Measurements from ENCODE around the gene IPO4.

Gene IPO4

DNA sequence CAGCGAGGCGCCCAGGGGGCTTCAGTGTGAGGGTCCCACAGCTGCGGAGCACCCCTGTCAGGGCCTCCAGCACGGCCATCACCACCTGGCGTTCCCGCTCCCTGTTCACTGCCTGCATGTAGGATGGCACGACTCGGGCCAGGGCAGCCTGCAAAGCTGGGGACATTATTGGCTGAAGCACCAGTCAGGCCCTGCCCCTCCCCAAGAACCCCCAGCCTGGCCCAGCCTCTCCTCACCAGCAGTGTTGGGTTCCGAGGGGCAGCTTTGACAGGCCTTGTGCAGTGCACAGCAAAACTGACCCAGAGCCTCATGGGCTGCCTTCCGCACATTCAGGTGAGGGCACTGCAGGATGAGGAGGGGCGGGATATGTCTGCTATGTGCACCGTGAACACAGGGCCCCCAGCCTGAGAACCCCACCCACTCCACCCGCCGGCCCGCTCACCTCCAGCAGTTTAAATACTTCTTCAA lies 5.6 kb downstream of the IPO4 start:
- TF ChIP-seq, protein P1, sequence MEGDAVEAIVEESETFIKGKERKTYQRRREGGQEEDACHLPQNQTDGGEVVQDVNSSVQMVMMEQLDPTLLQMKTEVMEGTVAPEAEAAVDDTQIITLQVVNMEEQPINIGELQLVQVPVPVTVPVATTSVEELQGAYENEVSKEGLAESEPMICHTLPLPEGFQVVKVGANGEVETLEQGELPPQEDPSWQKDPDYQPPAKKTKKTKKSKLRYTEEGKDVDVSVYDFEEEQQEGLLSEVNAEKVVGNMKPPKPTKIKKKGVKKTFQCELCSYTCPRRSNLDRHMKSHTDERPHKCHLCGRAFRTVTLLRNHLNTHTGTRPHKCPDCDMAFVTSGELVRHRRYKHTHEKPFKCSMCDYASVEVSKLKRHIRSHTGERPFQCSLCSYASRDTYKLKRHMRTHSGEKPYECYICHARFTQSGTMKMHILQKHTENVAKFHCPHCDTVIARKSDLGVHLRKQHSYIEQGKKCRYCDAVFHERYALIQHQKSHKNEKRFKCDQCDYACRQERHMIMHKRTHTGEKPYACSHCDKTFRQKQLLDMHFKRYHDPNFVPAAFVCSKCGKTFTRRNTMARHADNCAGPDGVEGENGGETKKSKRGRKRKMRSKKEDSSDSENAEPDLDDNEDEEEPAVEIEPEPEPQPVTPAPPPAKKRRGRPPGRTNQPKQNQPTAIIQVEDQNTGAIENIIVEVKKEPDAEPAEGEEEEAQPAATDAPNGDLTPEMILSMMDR (IDR thresholded peaks at IDR 0.05; ENCODE audit: low read depth, low read length, missing control alignments), result no peak
- no peak for DNase-seq (ENCODE audit: low read depth)
- H3K4me3 ChIP-seq (ENCODE audit: low read depth, low read length), result no peak overlapping the region

DNA sequence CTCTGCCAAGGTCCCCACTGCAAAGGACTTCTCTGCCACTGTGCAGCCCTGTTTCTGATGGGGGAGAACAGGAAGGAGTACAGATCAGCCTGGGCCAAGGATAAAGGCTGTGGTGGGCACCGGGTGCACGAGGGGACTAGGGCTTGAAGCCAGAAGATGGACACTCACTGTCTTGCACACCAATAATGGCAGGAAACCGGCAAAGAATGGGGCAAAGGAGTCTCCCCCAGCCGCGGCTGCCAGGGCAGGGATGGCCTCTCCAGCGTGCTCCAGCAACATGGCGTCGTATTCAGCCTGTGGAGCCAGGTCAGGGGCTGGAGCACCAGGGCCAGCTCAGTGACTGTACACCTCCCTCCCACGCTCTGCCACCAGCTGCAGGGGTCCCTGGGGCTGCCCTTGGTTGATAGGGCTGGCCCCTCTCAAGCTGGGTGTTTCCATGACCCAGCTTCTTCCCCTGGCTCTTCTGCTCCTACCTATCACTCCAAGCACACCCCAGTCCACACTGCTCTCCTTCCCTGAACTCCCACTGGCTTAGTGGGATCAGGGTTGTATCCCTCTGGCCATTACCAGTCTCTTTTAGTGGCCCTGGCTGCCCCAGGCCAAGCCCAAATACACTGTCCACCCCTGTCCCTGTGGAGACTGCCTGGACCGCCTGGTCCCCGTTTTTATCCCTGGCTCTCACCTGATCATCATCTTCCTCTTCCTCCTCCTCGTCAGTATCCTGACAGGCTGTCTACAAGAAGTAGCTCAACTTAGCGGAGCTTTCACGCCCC lies 6.3 kb downstream of the IPO4 start:
- TF ChIP-seq, protein P1 (IDR thresholded peaks at IDR 0.05; ENCODE audit: low read depth, low read length, missing control alignments), result no peak
- no peak overlapping the region for H3K4me3 ChIP-seq (ENCODE audit: low read depth, low read length)
- no peak for DNase-seq (ENCODE audit: low read depth)

DNA sequence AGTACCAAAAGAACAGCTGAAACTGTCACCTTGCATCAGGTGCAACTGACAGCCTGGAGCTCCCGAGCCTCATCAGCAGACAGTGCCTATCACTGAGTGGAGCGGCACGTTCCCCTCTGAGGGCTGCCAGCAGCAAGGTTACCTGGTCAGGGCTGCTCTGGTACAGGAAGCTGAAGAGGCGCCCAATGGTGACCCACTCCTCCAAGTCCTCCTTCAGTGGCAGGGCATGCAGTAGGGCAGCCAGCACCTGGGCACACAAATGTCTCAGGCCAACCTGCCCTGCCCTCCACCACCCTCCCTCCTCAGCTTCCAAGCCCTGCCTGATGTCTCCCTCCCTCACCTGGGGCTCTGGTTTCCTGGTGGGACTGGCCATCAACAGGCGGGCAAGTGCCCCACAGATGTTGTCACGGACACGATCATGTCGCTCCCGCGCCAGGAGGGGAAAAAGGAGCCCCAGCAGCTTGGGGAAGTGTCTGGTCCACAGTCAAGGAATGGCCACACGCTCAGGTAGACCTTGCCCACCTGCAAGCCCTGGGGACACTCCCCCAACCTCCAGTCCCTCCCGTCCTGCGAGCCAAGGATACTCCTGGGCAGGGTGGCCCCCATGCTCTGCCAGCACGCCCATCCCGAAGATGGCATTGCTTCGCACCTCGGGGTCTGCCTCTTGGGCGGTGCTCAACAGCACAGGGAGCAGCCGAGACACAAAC lies 7.1 kb downstream of the IPO4 start:
- no peak overlapping the region for H3K4me3 ChIP-seq (ENCODE audit: low read depth, low read length)
- TF ChIP-seq, protein P1 (IDR thresholded peaks at IDR 0.05; ENCODE audit: low read depth, low read length, missing control alignments), result no peak
- DNase-seq (ENCODE audit: low read depth), result no peak

DNA sequence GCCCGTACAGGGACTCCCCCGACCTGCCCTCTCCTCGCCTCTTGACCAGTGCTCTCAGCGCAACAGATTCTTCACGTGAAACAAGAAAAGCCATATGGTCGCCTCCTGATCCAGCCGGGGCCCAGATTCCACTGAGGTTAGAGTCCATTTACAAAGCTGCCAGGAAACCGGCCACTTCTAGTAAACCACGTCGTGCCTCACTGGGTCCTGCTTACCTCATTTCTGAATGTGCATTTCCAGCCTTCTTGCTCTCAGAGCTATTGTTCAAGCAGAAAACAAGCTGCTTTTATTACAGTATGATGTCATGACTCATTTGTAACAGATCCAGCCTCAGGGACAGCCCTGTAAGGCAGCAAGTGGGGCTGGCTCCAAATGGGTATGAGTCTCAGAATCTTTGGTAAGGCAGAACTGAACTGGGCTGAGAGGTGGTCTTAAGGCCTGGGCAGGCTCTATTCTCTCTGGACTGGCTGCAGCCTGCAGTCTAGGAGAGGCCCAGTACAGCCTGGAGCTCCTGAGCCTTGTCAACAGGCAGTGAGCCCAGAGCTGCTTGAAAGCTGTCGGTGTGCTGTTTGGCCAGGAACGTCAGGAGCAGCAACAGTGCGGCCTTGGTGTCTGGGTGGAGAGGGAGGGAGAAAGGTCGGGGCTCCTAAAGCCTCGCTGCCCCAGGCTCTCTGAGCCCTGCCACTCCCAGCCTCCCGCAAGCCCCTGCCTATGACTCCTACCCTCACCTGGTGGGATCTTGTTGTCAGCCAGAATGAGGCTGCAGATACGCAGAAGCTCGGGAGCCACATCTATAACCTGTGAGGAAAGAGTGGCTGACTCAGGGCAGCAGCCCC lies 8.4 kb downstream of the IPO4 start:
- TF ChIP-seq, protein P1 (IDR thresholded peaks at IDR 0.05; ENCODE audit: low read depth, low read length, missing control alignments), result no peak
- no peak for DNase-seq (ENCODE audit: low read depth)
- H3K4me3 ChIP-seq (ENCODE audit: low read depth, low read length), result no peak overlapping the region

DNA sequence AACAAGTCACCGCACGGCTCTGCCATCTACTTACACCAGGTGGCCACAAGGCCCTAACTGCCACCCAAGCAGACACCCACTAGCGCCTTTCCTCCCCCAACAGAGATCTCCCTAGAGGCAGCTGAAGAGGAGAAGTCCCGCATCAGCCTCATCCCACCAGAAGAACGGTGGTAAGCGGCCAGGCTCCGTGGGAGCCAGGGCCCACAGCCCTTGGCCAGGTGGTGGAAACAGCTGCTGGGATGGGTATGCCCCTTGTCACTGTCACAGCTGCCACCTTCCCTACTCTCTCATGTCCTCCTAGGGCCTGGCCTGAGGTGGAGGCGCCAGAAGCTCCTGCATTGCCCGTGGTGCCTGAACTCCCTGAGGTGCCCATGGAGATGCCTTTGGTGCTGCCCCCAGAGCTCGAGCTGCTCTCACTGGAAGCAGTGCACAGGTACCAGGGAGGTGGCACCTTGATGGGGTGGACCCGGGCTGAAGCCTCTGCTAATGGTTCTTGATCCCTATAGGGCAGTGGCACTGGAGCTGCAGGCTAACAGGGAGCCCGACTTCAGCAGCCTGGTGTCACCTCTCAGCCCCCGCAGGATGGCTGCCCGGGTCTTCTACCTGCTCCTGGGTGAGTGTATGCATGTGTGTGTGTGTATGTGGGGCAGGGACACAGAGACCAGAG lies 9.2 kb downstream of the IPO4 start:
- no peak overlapping the region for H3K4me3 ChIP-seq (ENCODE audit: low read depth, low read length)
- TF ChIP-seq, protein P1 (IDR thresholded peaks at IDR 0.05; ENCODE audit: low read depth, low read length, missing control alignments), result no peak
- no peak for DNase-seq (ENCODE audit: low read depth)

DNA sequence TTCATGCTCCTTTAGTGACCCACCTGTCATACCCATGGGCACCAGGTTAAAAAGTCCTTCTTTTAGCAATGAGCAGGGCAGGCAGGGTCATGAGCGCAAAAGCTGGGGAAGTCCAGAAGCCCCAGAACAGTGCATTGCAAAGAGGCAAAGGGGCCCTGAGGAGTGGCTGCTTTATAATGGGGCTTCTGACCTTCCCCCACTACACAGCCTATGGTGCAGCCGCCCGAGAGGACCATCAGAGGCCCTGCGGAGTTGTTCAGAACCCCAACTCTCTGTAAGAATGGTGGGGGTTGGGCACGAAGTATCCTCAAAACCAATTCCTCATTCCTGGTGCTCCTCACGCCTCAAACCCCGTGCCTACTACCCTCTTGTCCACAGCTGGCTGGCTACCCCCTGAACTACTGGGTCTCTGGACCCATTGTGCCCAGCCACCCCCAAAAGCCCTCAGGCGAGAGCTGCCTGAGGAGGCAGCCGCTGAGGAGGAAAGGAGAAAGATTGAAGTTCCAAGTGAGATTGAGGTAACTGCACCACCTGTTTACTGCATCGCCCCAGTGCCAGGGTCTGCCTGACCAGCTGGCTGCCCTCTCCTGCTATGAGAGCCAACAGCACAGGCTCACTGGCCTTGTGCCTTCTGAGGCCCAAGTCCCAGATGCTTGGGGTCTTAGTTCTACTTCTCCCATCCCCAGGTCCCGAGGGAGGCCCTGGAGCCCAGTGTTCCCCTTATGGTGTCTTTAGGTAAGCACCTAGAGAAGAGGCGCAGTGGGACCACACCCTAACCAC lies 10.0 kb downstream of the IPO4 start:
- H3K4me3 ChIP-seq (ENCODE audit: low read depth, low read length), result no peak overlapping the region
- DNase-seq (ENCODE audit: low read depth), result no peak
- TF ChIP-seq, protein P1 (IDR thresholded peaks at IDR 0.05; ENCODE audit: low read depth, low read length, missing control alignments), result no peak

Measured in GM12864 (cell line).